ENCODE results near the gene SPEF1. TPM values are rescaled to one million over a fixed set of nuclear protein-coding genes. Genes with fewer than 3 reads are reported as not detected.

Gene SPEF1
- total and polyA plus RNA-seq, 2 of the 13 experiments (the other 11 are each of a cell fraction or from before 2014, with no cell fraction given): 0.11 to 0.27 TPM

DNA sequence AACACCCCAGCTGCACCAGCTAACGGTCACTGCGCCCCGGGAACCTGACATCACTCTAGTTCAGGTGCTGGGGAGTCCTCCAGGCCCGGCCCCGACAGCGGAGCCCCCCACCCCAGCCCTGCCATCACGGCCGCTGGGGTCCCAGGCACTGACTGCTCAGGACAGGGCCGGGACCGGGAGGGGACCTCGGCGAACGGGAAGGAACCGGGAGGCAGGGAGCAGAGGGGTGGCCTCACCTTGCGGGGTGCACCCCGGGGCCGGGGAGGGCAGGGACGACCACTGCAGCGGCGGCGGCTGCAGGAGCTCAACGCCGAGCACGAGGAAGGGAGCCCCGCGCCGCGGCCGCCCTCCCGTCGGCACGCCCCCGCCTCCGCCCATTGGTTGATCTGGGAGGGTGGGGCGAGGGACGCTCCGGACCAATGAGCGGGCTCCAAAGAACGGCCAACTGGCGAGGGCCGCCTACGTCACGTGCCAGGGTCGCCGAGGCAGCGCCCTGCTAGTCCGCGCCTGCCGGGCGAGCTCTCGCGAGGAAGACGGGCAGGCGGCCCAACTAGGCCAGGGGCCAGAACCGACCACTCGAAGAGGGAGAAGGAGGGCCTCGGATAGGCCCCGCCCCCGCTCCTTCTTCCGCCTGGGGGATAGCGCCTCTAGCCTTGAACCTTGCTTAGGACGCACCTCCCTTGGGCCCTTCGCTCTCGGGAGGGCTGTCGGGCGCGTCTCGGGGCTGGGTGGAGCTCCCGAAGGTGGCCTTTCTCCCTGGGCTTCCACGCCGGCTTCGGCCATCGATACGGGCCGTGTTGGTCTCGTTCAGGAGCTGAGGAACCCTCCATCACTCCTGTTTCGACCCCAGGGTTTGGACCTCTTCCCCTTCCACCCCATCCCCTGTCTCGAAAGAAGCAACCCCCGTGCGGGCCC, 13.6 kb downstream of the SPEF1 start, which contains the start of gene ADISSP (continued):
- TF ChIP-seq ZNF780A (CRISPR knock-in tag; IDR thresholded peaks at IDR 0.05) (0 out of 2 replicates have a peak, but pooled peaks have one; percentile 7), ZNF816 (CRISPR knock-in tag; IDR thresholded peaks at IDR 0.05; ENCODE audit: borderline replicate concordance) (peak; percentile 95; the same call in 1 of the 2 replicates), MATR3 (CRISPR knock-in tag; IDR thresholded peaks at IDR 0.05) (peak; percentile 94), GFI1 (CRISPR knock-in tag; IDR thresholded peaks at IDR 0.05; ENCODE audit: borderline replicate concordance) (0 out of 2 replicates have a peak, but pooled peaks have one; percentile 63), ZHX2 (IDR thresholded peaks at IDR 0.05; ENCODE audit: low read depth) (no peak; the same call in 1 of the 2 replicates), ZHX2 (CRISPR knock-in tag; IDR thresholded peaks at IDR 0.05; ENCODE audit: borderline replicate concordance) (no peak; the same call in 1 of the 2 replicates), NFRKB (IDR thresholded peaks at IDR 0.05) (no peak), ZFP37 (CRISPR knock-in tag; IDR thresholded peaks at IDR 0.05; ENCODE audit: borderline replicate concordance) (peak; percentile 91), ZNF569 (CRISPR knock-in tag; IDR thresholded peaks at IDR 0.05; ENCODE audit: borderline replicate concordance) (peak; percentile 81; the same call in 1 of the 2 replicates), ZSCAN25 (CRISPR knock-in tag; IDR thresholded peaks at IDR 0.05) (peak; percentile 60; the same call in 1 of the 2 replicates), CEBPG (CRISPR knock-in tag; IDR thresholded peaks at IDR 0.05) (no peak; the same call in 1 of the 2 replicates), ARNT (IDR thresholded peaks at IDR 0.05) (no peak), ZC3H13 (CRISPR knock-in tag; IDR thresholded peaks at IDR 0.05) (0 out of 2 replicates have a peak, but pooled peaks have one; percentile 53), NR1H2 (CRISPR knock-in tag; IDR thresholded peaks at IDR 0.05; ENCODE audit: borderline replicate concordance, low read depth) (no peak), SRY (CRISPR knock-in tag; IDR thresholded peaks at IDR 0.05) (peak; percentile 61; the same call in 1 of the 2 replicates)
- TF ChIP-seq, protein P1, sequence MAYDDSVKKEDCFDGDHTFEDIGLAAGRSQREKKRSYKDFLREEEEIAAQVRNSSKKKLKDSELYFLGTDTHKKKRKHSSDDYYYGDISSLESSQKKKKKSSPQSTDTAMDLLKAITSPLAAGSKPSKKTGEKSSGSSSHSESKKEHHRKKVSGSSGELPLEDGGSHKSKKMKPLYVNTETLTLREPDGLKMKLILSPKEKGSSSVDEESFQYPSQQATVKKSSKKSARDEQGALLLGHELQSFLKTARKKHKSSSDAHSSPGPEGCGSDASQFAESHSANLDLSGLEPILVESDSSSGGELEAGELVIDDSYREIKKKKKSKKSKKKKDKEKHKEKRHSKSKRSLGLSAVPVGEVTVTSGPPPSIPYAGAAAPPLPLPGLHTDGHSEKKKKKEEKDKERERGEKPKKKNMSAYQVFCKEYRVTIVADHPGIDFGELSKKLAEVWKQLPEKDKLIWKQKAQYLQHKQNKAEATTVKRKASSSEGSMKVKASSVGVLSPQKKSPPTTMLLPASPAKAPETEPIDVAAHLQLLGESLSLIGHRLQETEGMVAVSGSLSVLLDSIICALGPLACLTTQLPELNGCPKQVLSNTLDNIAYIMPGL (CRISPR knock-in tag; IDR thresholded peaks at IDR 0.05; ENCODE audit: borderline replicate concordance in 1 of 2, low read depth in 1 of 2): peak; percentile 86 to 93; a peak in 2 of 4 replicates
- TF ChIP-seq, protein P2, sequence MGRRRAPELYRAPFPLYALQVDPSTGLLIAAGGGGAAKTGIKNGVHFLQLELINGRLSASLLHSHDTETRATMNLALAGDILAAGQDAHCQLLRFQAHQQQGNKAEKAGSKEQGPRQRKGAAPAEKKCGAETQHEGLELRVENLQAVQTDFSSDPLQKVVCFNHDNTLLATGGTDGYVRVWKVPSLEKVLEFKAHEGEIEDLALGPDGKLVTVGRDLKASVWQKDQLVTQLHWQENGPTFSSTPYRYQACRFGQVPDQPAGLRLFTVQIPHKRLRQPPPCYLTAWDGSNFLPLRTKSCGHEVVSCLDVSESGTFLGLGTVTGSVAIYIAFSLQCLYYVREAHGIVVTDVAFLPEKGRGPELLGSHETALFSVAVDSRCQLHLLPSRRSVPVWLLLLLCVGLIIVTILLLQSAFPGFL (CRISPR knock-in tag; IDR thresholded peaks at IDR 0.05): 0 out of 2 replicates have a peak, but pooled peaks have one; percentile 44
- TF ChIP-seq, protein P3, sequence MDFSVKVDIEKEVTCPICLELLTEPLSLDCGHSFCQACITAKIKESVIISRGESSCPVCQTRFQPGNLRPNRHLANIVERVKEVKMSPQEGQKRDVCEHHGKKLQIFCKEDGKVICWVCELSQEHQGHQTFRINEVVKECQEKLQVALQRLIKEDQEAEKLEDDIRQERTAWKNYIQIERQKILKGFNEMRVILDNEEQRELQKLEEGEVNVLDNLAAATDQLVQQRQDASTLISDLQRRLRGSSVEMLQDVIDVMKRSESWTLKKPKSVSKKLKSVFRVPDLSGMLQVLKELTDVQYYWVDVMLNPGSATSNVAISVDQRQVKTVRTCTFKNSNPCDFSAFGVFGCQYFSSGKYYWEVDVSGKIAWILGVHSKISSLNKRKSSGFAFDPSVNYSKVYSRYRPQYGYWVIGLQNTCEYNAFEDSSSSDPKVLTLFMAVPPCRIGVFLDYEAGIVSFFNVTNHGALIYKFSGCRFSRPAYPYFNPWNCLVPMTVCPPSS (IDR thresholded peaks at IDR 0.05): no peak
